HG03460 (cell line): ENCODE data around the gene AUTS2.

ENCODE experiments used
- ATAC-seq: cut with Tn5 transposase; IDR thresholded peaks from one replicate; pipeline ENCODE4 v1.9.1; 2021; ENCODE audit not compliant: unreplicated experiment

Gene AUTS2

GRCh38 chr7:69598081-69598486 is at the start of gene AUTS2:
Gene AUTS2 (plus strand): TSS chr7:69598475. CDS start chr7:69599654, 1,179 bp downstream.
- peak; percentile 51 for ATAC-seq

- no peak for ATAC-seq
Measured at GRCh38 chr7:69550991-69551390, 47.3 kb upstream of the AUTS2 start.

GRCh38 chr7:69553190-69553589 is 45.1 kb upstream of the AUTS2 start:
- no peak for ATAC-seq

GRCh38 chr7:69561266-69561960 is 36.9 kb upstream of the AUTS2 start:
- ATAC-seq: no peak

- ATAC-seq: peak; percentile 76
Measured at GRCh38 chr7:69564454-69565417, 33.5 kb upstream of the AUTS2 start.

GRCh38 chr7:69567800-69568199 is 30.5 kb upstream of the AUTS2 start:
- no peak for ATAC-seq

- ATAC-seq: no peak
Measured at GRCh38 chr7:69568266-69568665, 30.0 kb upstream of the AUTS2 start.

GRCh38 chr7:69575651-69576050 is 22.6 kb upstream of the AUTS2 start:
- no peak for ATAC-seq

- no peak for ATAC-seq
Measured at GRCh38 chr7:69577221-69577620, 21.1 kb upstream of the AUTS2 start.

GRCh38 chr7:69585169-69585568 is 13.1 kb upstream of the AUTS2 start:
- ATAC-seq: no peak

- no peak for ATAC-seq
Measured at GRCh38 chr7:69586321-69586720, 12.0 kb upstream of the AUTS2 start.

- ATAC-seq: no peak
Measured at GRCh38 chr7:69588773-69589172, 9.5 kb upstream of the AUTS2 start.

- ATAC-seq: no peak
Measured at GRCh38 chr7:69591805-69592204, 6.5 kb upstream of the AUTS2 start.

- no peak for ATAC-seq
Measured at GRCh38 chr7:69593511-69593910, 4.8 kb upstream of the AUTS2 start.

GRCh38 chr7:69595415-69595814 is 2.9 kb upstream of the AUTS2 start:
- no peak for ATAC-seq

GRCh38 chr7:69596056-69596455 is 2.2 kb upstream of the AUTS2 start:
- no peak for ATAC-seq

- no peak for ATAC-seq
Measured at GRCh38 chr7:69596723-69597277, 1.5 kb upstream of the AUTS2 start.

- peak; percentile 11 for ATAC-seq
Measured at GRCh38 chr7:69597278-69598076, 798 bp upstream of the AUTS2 start.

GRCh38 chr7:69598487-69599285 is 411 bp downstream of the AUTS2 start:
- peak; percentile 11 for ATAC-seq

GRCh38 chr7:69599286-69599954 is 1.1 kb downstream of the AUTS2 start:
- ATAC-seq: no peak
